AG10803 (cell line): Measurements from ENCODE around the gene TXNDC5.
"Not testable (repeated sequence)": the region's sequence is repeated elsewhere in the genome, so short reads cannot be mapped to it uniquely, and the experiment has no call there.

Experiments
- DNase-seq: peaks from one replicate; pipeline ENCODE4 v3.0.0; 2010; ENCODE audit warnings: low read depth
- H3K4me3 ChIP-seq: 2 replicates; pipeline ENCODE4 v1.5.1; 2011; ENCODE audit warnings: mild to moderate bottlenecking, low read length, control low read depth
- TF ChIP-seq, protein P1 (sequence below): conservative IDR thresholded peaks from 2 replicates; pipeline ENCODE4 v1.5.1; 2011; ENCODE audit warnings: mild to moderate bottlenecking, low read length, control low read depth, inconsistent platforms

Gene TXNDC5

DNA sequence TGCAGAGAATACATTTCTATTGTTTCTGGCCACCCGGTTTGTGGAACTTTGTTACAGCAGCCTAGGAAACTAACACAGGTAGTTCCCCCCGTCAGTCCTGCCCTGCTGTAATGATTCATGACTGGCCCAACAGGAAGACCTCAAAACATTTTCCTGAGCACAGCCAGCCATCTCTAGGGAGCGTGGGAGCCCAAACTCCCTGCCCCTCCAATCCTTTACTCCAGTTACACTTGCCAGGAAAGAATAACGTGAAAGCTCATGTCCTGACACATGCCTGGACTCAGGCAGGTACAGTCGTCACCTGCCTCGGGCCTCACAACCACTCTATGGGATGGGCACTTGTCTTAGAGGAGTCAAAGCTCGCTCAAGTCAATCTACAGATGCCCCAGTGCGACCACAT lies 8.4 kb downstream of the TXNDC5 start:
- TF ChIP-seq, protein P1, sequence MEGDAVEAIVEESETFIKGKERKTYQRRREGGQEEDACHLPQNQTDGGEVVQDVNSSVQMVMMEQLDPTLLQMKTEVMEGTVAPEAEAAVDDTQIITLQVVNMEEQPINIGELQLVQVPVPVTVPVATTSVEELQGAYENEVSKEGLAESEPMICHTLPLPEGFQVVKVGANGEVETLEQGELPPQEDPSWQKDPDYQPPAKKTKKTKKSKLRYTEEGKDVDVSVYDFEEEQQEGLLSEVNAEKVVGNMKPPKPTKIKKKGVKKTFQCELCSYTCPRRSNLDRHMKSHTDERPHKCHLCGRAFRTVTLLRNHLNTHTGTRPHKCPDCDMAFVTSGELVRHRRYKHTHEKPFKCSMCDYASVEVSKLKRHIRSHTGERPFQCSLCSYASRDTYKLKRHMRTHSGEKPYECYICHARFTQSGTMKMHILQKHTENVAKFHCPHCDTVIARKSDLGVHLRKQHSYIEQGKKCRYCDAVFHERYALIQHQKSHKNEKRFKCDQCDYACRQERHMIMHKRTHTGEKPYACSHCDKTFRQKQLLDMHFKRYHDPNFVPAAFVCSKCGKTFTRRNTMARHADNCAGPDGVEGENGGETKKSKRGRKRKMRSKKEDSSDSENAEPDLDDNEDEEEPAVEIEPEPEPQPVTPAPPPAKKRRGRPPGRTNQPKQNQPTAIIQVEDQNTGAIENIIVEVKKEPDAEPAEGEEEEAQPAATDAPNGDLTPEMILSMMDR = no peak
- no peak for DNase-seq
- H3K4me3 ChIP-seq = no peak overlapping the region

DNA sequence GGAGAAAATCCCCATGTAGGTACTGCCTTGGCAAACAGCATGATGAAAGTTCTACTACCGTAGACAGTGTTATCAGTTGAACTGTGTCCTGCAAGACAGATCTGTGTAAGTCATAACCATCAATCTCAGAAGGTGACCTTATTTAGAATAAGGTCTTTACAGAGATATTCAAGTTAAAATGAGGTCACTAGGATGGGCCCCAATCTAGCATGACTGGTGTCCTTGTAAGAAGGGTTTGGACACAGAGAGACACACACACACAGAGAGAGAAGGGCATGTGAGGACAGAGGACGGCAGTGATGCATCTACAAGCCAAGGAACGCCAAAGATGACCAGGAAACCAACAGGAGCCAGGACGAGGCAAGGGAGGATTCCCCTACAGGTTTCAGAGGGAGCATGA lies 8.8 kb downstream of the TXNDC5 start:
- TF ChIP-seq, protein P1 = no peak
- no peak overlapping the region for H3K4me3 ChIP-seq
- no peak for DNase-seq

DNA sequence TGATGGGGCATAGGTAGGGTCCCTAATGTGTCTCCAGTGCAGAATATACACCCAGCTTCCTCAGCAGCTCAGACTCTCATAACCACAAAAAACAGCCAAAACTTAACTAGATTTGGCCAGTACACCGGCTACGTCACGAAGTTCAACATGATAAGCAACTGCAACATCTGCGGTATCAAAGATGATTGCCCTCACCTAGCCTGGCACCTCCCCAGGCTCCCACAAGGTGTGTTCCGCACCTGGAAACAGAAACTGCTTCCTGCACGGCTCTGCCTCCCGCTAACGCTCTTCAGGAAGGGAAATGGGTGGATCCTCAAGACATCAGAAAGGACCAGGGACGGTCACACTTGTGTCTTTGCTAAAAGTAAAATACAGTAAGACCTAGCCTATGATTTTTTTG lies 9.5 kb downstream of the TXNDC5 start:
- H3K4me3 ChIP-seq = no peak overlapping the region
- no peak for DNase-seq
- TF ChIP-seq, protein P1 = no peak

DNA sequence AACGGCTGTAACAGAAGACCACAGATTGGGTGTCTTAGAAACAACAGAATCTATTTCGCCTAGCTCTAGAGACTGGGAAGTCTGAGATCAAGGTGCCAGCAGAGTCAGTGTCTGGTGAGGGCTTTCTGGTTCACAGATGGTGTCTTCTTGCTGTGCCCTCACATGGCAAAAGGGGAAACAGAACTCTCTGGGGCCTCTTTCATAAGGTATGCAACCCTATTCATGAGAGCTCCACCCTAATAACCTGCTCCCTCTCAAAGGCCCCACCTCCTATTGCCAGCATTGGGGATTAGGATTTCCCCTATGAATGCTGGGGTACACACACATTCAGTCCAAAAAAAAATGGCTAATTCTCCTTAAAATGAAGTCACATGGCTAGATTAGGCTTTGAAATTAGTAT lies 10.0 kb downstream of the TXNDC5 start:
- no peak for DNase-seq
- H3K4me3 ChIP-seq = no peak overlapping the region
- TF ChIP-seq, protein P1 = no peak

DNA sequence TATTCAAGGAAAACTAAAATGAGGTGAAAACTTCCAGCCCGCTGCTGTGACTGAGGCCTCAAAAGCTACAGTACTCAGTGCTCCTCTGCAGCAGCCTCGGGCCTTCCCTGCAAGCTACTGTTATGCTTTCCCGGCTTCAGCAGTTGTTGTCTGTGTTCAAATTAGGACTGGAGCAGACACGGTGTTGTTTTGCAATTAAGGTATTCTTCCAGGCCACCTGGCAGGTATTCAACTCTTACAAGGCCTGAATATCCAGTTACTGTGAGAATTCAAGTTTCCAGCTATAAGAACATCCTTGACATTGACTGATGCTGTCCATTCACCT lies 10.7 kb downstream of the TXNDC5 start:
- DNase-seq = no peak
- H3K4me3 ChIP-seq = no peak overlapping the region
- TF ChIP-seq, protein P1 = no peak

DNA sequence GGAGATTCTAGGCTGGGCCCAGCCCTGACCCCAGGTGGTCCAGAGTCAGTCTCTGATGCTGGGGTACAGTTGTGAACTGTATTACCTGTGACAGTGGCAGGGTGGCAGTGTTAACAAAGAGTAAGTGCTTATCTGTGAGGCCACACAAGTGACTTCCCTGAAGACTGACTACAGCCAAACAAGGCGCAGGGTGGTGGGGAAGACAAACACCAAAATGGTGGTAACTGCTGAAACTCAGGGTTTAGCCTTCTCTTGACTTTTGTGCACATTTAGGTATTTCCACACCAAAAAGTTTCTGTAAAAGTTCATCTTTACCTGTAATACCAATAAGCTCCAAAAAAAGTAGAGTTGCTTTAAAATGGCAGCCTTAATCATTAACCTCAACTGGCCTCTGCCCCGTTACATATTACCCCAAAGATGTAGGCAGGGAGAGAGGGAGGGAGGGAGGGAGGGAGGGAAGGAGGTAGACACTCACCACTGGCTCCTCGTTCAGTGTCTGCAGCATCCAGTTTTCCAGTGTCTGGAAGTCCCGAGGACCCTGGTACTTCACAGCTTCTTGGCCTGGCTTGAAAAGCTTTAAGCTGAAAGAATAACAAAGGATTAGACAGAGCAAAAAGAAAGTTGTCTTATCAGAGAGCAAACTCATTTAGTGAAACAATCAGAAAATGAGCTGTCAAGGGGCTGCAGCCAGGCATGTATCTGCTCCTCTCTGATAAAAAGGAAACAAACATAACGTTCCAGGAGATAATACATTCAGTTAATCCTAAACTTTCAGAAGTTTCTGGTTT lies 11.3 kb downstream of the TXNDC5 start:
- DNase-seq = no peak
- no peak overlapping the region for H3K4me3 ChIP-seq
- TF ChIP-seq, protein P1 = no peak

DNA sequence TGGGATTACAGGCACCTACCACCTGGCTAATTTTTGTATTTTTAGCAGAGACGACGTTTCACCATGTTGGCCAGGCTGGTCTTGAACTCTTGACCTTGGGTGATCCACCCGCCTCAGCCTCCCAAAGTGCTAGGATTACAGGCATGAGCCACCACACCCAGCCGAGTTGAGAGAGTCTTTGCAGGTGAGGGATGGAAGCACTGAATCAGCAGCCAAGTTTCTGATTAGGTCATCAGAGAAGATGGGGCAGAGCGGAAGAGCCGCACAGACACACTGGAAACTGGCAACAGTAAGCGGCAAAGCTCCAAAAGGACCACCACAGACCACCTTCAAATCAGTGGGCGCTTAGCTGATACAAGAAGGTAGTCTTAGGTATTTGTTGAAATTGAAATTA lies 12.4 kb downstream of the TXNDC5 start:
- H3K4me3 ChIP-seq, DNase-seq: not testable (repeated sequence)
